A673 (cell line): ENCODE data around the gene CCSAP. TPM values are rescaled to one million over a fixed set of nuclear protein-coding genes. Genes with fewer than 3 reads are reported as not detected.

Experiments
- BruUV-seq: library from RNA; stranded (reverse); fragments of 400-500 nt; replicated peaks from 2 replicates; lab custom pipeline; 2021; lab: Mats Ljungman, UMichigan
- CTCF ChIA-PET: fragments of 300-600 bp; sonication (Branson Sonifier 250); formaldehyde crosslinking; loops from one replicate; lab custom pipeline; 2022; ENCODE audit warnings: antibody characterized with exemption; lab: Charles Lee
- POLR2A ChIA-PET: fragments of 300-600 bp; sonication (Branson Sonifier 250); formaldehyde crosslinking; loops from one replicate; lab custom pipeline; 2022; ENCODE audit warnings: antibody characterized with exemption; ENCODE audit not compliant: low non-redundant PET; lab: Charles Lee
- DNase-seq: peaks from one replicate; pipeline ENCODE4 v3.0.0-alpha.2; 2015; ENCODE audit warnings: low spot score
- H3K27ac ChIP-seq: fragments of 200-600 bp; sonication (generic); 2 replicates; pipeline ENCODE4 v1.5.1; 2016; ENCODE audit warnings: mixed run types, low read depth, mild to moderate bottlenecking, mixed read lengths, antibody characterized with exemption, low read length; ENCODE audit not compliant: poor library complexity, severe bottlenecking
- H3K27me3 ChIP-seq: fragments of 200-600 bp; sonication (generic); replicated peaks from 2 replicates; pipeline ENCODE4 v1.6.1; 2017; ENCODE audit warnings: mixed run types, low read depth, mild to moderate bottlenecking, mixed read lengths, antibody characterized with exemption, low read length; ENCODE audit not compliant: insufficient read depth, poor library complexity
- H3K36me3 ChIP-seq: fragments of 200-600 bp; sonication (generic); 2 replicates; pipeline ENCODE4 v1.6.1; 2016; ENCODE audit warnings: mixed run types, mild to moderate bottlenecking, mixed read lengths, antibody characterized with exemption, low read length; ENCODE audit not compliant: insufficient read depth, poor library complexity, severe bottlenecking
- H3K4me1 ChIP-seq: fragments of 200-600 bp; sonication (generic); 2 replicates; pipeline ENCODE4 v1.6.1; 2017; ENCODE audit warnings: mixed run types, mild to moderate bottlenecking, mixed read lengths, antibody characterized with exemption, low read length; ENCODE audit not compliant: insufficient read depth, poor library complexity, severe bottlenecking
- H3K4me3 ChIP-seq: fragments of 200-600 bp; sonication (generic); 2 replicates; pipeline ENCODE4 v1.5.1; 2016; ENCODE audit warnings: low read depth, mixed run types, mild to moderate bottlenecking, mixed read lengths, low read length; ENCODE audit not compliant: poor library complexity, severe bottlenecking
- H3K9me3 ChIP-seq: fragments of 200-600 bp; sonication (generic); 2 replicates; pipeline ENCODE4 v1.6.1; 2016; ENCODE audit warnings: mixed run types, low read depth, mild to moderate bottlenecking, mixed read lengths, antibody characterized with exemption, low read length; ENCODE audit not compliant: poor library complexity, severe bottlenecking
- EZH2 ChIP-seq: fragments of 200-600 bp; sonication (generic); IDR thresholded peaks from 2 replicates; pipeline ENCODE4 v1.6.1; 2017; ENCODE audit warnings: borderline replicate concordance, low read depth, mild to moderate bottlenecking, mixed read lengths, antibody characterized with exemption, low read length; ENCODE audit not compliant: poor library complexity, severe bottlenecking
- intact Hi-C: fragments of 100-400 bp; cut with micrococcal nuclease; formaldehyde crosslinking; loops from one replicate; pipeline ENCODE4 v1.10.0; 2022; ENCODE audit not compliant: unreplicated experiment
- total RNA-seq: library from RNA; stranded (reverse); gene quantifications from 2 replicates; pipeline ENCODE4 v1.2.3, GENCODE V29; 2021
- TF ChIP-seq, protein P1 (sequence below): fragments of 300-800, 200-600 bp; sonication (generic); conservative IDR thresholded peaks from 2 replicates; pipeline ENCODE4 v1.5.1; 2017; ENCODE audit warnings: low read depth, mild to moderate bottlenecking, antibody characterized with exemption, low read length, moderate library complexity, mixed read lengths

Gene CCSAP
- total RNA-seq, 1 experiment from 2014 or later: 11.7 TPM

DNA sequence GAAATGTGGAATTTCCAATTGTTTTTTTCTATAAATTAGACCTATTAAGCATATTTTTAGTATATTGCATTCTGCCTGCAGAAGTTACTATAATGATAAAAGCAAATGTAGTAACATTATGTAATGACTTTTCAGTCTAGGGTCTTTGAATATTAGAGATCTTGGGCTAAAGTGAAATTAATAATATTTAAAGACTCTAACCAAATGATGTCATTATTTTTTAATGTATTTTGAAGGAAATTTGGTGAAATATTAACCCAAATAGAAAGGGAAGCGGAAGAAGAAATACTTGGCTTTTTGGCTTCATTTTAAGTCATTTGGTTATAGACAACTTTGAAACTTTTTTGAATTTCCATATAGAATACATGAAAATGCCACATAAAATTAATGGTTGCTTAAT, 45.1 kb downstream of the CCSAP start:
- Histone ChIP-seq H3K4me3 (no peak overlapping the region), H3K9me3 (no peaks in the 10 kb centered on the region), H3K27me3 (no peaks in the 10 kb centered on the region), H3K4me1 (no peaks in the 10 kb centered on the region), H3K27ac (no peak overlapping the region), H3K36me3 (peaks cover 2% of the 10 kb centered on the region)
- intact Hi-C loops: no loop called here
- ChIA-PET CTCF (no interaction called here), POLR2A (no interaction called here)
- DNase-seq: no peak
- no TSS peak for BruUV-seq
- TF ChIP-seq, protein P1, sequence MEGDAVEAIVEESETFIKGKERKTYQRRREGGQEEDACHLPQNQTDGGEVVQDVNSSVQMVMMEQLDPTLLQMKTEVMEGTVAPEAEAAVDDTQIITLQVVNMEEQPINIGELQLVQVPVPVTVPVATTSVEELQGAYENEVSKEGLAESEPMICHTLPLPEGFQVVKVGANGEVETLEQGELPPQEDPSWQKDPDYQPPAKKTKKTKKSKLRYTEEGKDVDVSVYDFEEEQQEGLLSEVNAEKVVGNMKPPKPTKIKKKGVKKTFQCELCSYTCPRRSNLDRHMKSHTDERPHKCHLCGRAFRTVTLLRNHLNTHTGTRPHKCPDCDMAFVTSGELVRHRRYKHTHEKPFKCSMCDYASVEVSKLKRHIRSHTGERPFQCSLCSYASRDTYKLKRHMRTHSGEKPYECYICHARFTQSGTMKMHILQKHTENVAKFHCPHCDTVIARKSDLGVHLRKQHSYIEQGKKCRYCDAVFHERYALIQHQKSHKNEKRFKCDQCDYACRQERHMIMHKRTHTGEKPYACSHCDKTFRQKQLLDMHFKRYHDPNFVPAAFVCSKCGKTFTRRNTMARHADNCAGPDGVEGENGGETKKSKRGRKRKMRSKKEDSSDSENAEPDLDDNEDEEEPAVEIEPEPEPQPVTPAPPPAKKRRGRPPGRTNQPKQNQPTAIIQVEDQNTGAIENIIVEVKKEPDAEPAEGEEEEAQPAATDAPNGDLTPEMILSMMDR: no peak
- no peak for TF ChIP-seq EZH2

- intact Hi-C loops: no loop called here
- no peak for TF ChIP-seq EZH2
- TF ChIP-seq, protein P1: no peak
- Histone ChIP-seq H3K27me3 (no peaks in the 10 kb centered on the region), H3K9me3 (no peaks in the 10 kb centered on the region), H3K4me3 (no peak overlapping the region), H3K27ac (no peak overlapping the region), H3K4me1 (no peaks in the 10 kb centered on the region), H3K36me3 (peaks cover 2% of the 10 kb centered on the region)
- POLR2A ChIA-PET: interaction anchor here (0.5 kb wide), 1 partner anchor 206 kb away, joined by 6 read pairs; no protein-coding TSS in a partner anchor
- BruUV-seq: no TSS peak
- CTCF ChIA-PET: no interaction called here
- no peak for DNase-seq
These were observed 46.3 kb downstream of the CCSAP start for GRCh38 chr1:229296541-229296941.

GRCh38 chr1:229295745-229296144, 47.1 kb downstream of the CCSAP start:
- TF ChIP-seq EZH2: no peak
- TF ChIP-seq, protein P1: no peak
- intact Hi-C loops: no loop called here
- Histone ChIP-seq H3K4me3 (no peak overlapping the region), H3K36me3 (peaks cover 2% of the 10 kb centered on the region), H3K27ac (no peak overlapping the region), H3K27me3 (no peaks in the 10 kb centered on the region), H3K4me1 (no peaks in the 10 kb centered on the region), H3K9me3 (no peaks in the 10 kb centered on the region)
- ChIA-PET CTCF (no interaction called here), POLR2A (interaction anchor here (0.5 kb wide), 1 partner anchor 207 kb away, joined by 6 read pairs; no protein-coding TSS in a partner anchor)
- DNase-seq: no peak
- no TSS peak for BruUV-seq
